Suppressor macrophage (primary cell): ENCODE data around the gene DYNC1LI2.
A peak's percentile ranks its signal among the peaks of the same experiment; 100 is the strongest.

Experiments
- DNase-seq, 4 experiments: peaks; one replicate each; pipeline ENCODE4 v3.0.0-alpha.2; 2020 to 2022

Gene DYNC1LI2

GRCh38 chr16:66740010-66740409, 11.4 kb downstream of the DYNC1LI2 start:
- DNase-seq = peak; percentile 41 to 53 (median 47)

- no peak for DNase-seq
These were observed 15.5 kb downstream of the DYNC1LI2 start for GRCh38 chr16:66735891-66736290.

GRCh38 chr16:66731101-66731500, 20.3 kb downstream of the DYNC1LI2 start:
- no peak for DNase-seq

- no peak for DNase-seq
These were observed 22.6 kb downstream of the DYNC1LI2 start for GRCh38 chr16:66728804-66729203.

GRCh38 chr16:66728117-66728787, 23.2 kb downstream of the DYNC1LI2 start:
- peak; percentile 38 to 86 (median 67) for DNase-seq

GRCh38 chr16:66720766-66721165, 30.6 kb downstream of the DYNC1LI2 start:
- DNase-seq = no peak

- DNase-seq = no peak
These were observed 32.2 kb downstream of the DYNC1LI2 start for GRCh38 chr16:66719246-66719645.

GRCh38 chr16:66717776-66718175, 33.6 kb downstream of the DYNC1LI2 start:
- no peak for DNase-seq

GRCh38 chr16:66717112-66717675, 34.2 kb downstream of the DYNC1LI2 start:
- peak; percentile 43 to 72 (median 66) for DNase-seq

- no peak for DNase-seq
These were observed 36.6 kb downstream of the DYNC1LI2 start for GRCh38 chr16:66714654-66715307.

- DNase-seq = no peak
These were observed 37.3 kb downstream of the DYNC1LI2 start for GRCh38 chr16:66714062-66714461.

GRCh38 chr16:66713076-66713475, 38.3 kb downstream of the DYNC1LI2 start:
- no peak for DNase-seq

- DNase-seq = no peak
These were observed 38.9 kb downstream of the DYNC1LI2 start for GRCh38 chr16:66712512-66712911.

- no peak for DNase-seq
These were observed 39.8 kb downstream of the DYNC1LI2 start for GRCh38 chr16:66711581-66711980.

GRCh38 chr16:66706506-66706880, 44.9 kb downstream of the DYNC1LI2 start:
- DNase-seq = no peak

GRCh38 chr16:66705790-66706505, 45.5 kb downstream of the DYNC1LI2 start:
- no peak for DNase-seq

GRCh38 chr16:66703406-66704215, 47.8 kb downstream of the DYNC1LI2 start:
- peak in 3 of 4 experiments; percentile 13 to 58 (median 45) for DNase-seq

- DNase-seq = no peak
These were observed 49.9 kb downstream of the DYNC1LI2 start for GRCh38 chr16:66701516-66701915.

- DNase-seq = peak in 2 of 4 experiments; percentile 55 to 59
These were observed 50.4 kb downstream of the DYNC1LI2 start for GRCh38 chr16:66701026-66701425.

GRCh38 chr16:66699898-66700297, 51.5 kb downstream of the DYNC1LI2 start:
- no peak for DNase-seq

- DNase-seq = no peak
These were observed 53.4 kb downstream of the DYNC1LI2 start for GRCh38 chr16:66698046-66698445.
